Activated T-cell treated with anti-CD3 and anti-CD28 coated beads for 1 hour (primary cell): ENCODE results near the gene SOX6.

ENCODE experiments used
- DNase-seq: peaks from one replicate; pipeline ENCODE4 v3.0.0-alpha.2; 2020; ENCODE audit warnings: low read depth

SOX6 gene

GRCh38 chr11:15957234-15957633 is 399.1 kb downstream of the SOX6 start:
- DNase-seq: no peak

GRCh38 chr11:15956302-15956701 is 400.0 kb downstream of the SOX6 start:
- DNase-seq: no peak

GRCh38 chr11:15955595-15955994 is 400.8 kb downstream of the SOX6 start:
- no peak for DNase-seq

- no peak for DNase-seq
Measured at GRCh38 chr11:15947681-15948648, 408.4 kb downstream of the SOX6 start.

GRCh38 chr11:15945726-15946125 is 410.6 kb downstream of the SOX6 start:
- DNase-seq: no peak

GRCh38 chr11:15944460-15944859 is 411.9 kb downstream of the SOX6 start:
- DNase-seq: no peak

GRCh38 chr11:15943418-15944197 is 412.7 kb downstream of the SOX6 start:
- DNase-seq: no peak

- DNase-seq: no peak
Measured at GRCh38 chr11:15942936-15943335, 413.4 kb downstream of the SOX6 start.

GRCh38 chr11:15942126-15942525 is 414.2 kb downstream of the SOX6 start:
- DNase-seq: no peak

- no peak for DNase-seq
Measured at GRCh38 chr11:15941206-15941770, 415.1 kb downstream of the SOX6 start.

GRCh38 chr11:15940462-15941205 is 415.7 kb downstream of the SOX6 start:
- no peak for DNase-seq

GRCh38 chr11:15938983-15939382 is 417.4 kb downstream of the SOX6 start:
- DNase-seq: no peak

GRCh38 chr11:15938121-15938611 is 418.2 kb downstream of the SOX6 start:
- no peak for DNase-seq

GRCh38 chr11:15937601-15938120 is 418.7 kb downstream of the SOX6 start:
- DNase-seq: no peak

GRCh38 chr11:15936011-15936410 is 420.3 kb downstream of the SOX6 start:
- DNase-seq: no peak

- DNase-seq: no peak
Measured at GRCh38 chr11:15935373-15935772, 421.0 kb downstream of the SOX6 start.

- DNase-seq: no peak
Measured at GRCh38 chr11:15933886-15934625, 422.3 kb downstream of the SOX6 start.

- no peak for DNase-seq
Measured at GRCh38 chr11:15932417-15932816, 423.9 kb downstream of the SOX6 start.

- DNase-seq: no peak
Measured at GRCh38 chr11:15931497-15931896, 424.8 kb downstream of the SOX6 start.

GRCh38 chr11:15930442-15931025 is 425.8 kb downstream of the SOX6 start:
- DNase-seq: no peak
